HG03521 (cell line): Measurements from ENCODE around the gene HOXD13.

ENCODE experiments used
- ATAC-seq: cut with Tn5 transposase; IDR thresholded peaks from one replicate; pipeline ENCODE4 v1.9.1; 2021; ENCODE audit warnings: mild to moderate bottlenecking, moderate library complexity; ENCODE audit not compliant: unreplicated experiment

The HOXD13 gene

GRCh38 chr2:176092270-176093144 is at the start of gene HOXD13:
Gene HOXD13 (plus strand): TSS chr2:176092721. CDS start chr2:176092891, 170 bp downstream.
- no peak for ATAC-seq

GRCh38 chr2:176056406-176056805 is 36.1 kb upstream of the HOXD13 start:
- ATAC-seq = no peak

GRCh38 chr2:176063958-176064357 is 28.6 kb upstream of the HOXD13 start:
- no peak for ATAC-seq

- no peak for ATAC-seq
Observed at GRCh38 chr2:176066645-176067588, 25.6 kb upstream of the HOXD13 start.

- no peak for ATAC-seq
Observed at GRCh38 chr2:176067589-176068418, 24.7 kb upstream of the HOXD13 start.

- ATAC-seq = no peak
Observed at GRCh38 chr2:176068419-176068832, 24.1 kb upstream of the HOXD13 start.

- no peak for ATAC-seq
Observed at GRCh38 chr2:176071330-176072291, 20.9 kb upstream of the HOXD13 start.

- ATAC-seq = no peak
Observed at GRCh38 chr2:176072292-176072669, 20.2 kb upstream of the HOXD13 start.

GRCh38 chr2:176072951-176073904 is 19.3 kb upstream of the HOXD13 start:
- no peak for ATAC-seq

- ATAC-seq = no peak
Observed at GRCh38 chr2:176074919-176075425, 17.5 kb upstream of the HOXD13 start.

GRCh38 chr2:176075481-176075880 is 17.0 kb upstream of the HOXD13 start:
- ATAC-seq = no peak

- ATAC-seq = no peak
Observed at GRCh38 chr2:176076063-176076462, 16.5 kb upstream of the HOXD13 start.

GRCh38 chr2:176076796-176077195 is 15.7 kb upstream of the HOXD13 start:
- no peak for ATAC-seq

GRCh38 chr2:176078541-176079284 is 13.8 kb upstream of the HOXD13 start:
- ATAC-seq = no peak

- ATAC-seq = no peak
Observed at GRCh38 chr2:176079285-176079830, 13.2 kb upstream of the HOXD13 start.

GRCh38 chr2:176079831-176080539 is 12.5 kb upstream of the HOXD13 start:
- no peak for ATAC-seq
